Anterior cingulate cortex (tissue), 58 donors: ENCODE data around the gene ETV5.
"Not testable (repeated sequence)": the region's sequence is repeated elsewhere in the genome, so short reads cannot be mapped to it uniquely, and the experiment has no call there.

Source experiments
- DNase-seq, 58 donors: peaks; one replicate each; lab custom pipeline; 2025; lab: John Stamatoyannopoulos, UW

Gene ETV5

DNA sequence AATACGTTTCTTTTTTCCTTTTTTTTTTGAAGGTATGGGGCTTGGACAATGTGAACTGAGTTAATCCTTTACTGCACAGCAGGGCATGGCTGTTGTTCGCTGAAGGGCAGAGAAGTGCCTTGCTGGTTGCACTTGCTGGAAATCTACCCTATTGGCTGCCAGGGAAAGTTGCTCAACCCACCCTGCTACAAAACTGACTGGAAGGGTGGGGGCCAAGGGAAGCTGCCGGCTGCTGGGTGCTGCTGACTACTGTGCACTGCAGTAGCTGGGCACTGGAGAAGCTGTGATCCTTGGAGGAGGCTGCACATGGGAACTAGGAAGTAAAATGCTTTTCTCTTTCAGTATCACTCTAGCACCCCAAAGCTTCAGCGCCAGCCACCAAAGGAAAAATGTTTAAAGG is 70.5 kb downstream of the ETV5 start:
- DNase-seq, result no peak

DNA sequence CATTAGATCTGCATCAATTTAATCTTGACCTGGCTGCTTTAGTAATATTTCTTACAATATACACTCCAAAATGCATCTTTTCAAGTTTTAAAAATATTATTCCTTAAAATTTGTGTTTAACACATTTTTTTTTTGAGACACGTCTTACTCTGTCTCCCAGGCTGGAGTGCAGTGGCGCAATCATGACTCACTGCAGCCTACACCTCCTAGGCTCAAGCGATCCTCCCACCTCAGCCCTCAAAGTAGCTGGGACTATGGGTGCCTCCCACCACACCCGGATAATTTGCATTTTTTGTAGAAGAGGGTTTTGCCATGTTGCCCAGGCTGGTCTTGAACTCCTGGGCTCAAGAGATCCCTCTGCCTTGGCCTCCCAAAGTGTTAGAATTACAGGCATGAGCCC is 73.6 kb downstream of the ETV5 start:
- DNase-seq, result peak in 3 of 58 donors; percentile 19 to 32 (median 23)

- no peak for DNase-seq
These were observed 76.6 kb downstream of the ETV5 start for GRCh38 chr3:186032321-186032720.

DNA sequence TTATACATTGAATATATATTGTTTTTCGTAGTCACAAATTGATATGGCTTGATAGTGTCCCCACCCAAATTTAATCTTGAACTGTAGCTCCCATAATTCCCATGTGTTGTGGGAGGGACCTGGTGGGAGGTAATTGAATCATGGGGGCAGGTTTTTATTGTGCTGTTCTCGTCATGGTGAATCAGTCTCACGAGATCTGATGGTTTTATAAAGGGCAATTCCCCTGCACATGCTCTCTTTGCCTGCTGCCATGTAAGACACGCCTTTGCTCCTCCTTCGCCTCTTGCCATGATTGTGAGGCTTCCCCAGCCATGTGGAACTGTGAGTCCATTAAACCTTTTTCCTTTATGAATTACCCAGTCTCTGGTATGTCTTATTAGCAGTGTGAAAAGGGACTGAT is 82.9 kb downstream of the ETV5 start:
- DNase-seq, result not testable (repeated sequence)

- DNase-seq, result peak in 1 of 58 donors; percentile 16
These were observed 83.7 kb downstream of the ETV5 start for GRCh38 chr3:186025161-186025560.

GRCh38 chr3:186024210-186024609 is 84.7 kb downstream of the ETV5 start:
- peak in 29 of 58 donors; percentile 6 to 81 (median 38) for DNase-seq

GRCh38 chr3:186022931-186023330 is 86.0 kb downstream of the ETV5 start:
- no peak for DNase-seq

DNA sequence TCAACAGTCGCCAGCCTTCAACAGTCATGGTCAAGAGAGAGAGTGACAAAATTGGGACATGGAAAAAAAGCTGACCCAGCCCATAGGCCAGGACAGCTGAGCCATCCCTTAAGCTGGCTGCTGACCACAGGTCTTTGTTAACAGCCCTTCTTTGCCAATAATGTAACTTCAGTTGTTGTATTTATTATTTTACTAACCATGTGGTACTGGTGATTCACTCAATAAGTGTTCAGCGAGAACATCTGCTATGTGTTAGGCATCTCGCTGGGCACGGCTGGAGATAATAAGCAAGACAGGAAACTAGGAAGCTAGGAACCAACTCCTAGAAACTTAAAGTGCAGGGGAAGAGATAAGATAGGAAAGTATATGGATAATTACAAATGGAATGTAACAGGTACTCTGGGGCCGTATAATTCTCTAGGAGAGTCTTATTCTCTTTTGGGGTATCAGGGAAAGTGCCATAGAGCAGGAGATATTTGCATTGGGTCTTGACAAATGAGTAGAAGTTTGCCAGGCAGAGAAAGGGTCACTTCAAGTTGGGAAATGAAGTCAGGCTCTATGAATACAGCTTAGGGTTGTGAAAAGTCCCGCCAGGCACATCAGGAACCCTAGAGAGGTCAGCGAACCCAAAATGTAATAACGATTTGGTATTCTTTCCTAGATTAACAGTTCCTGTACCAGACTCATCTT is 87.1 kb downstream of the ETV5 start:
- DNase-seq, result no peak

DNA sequence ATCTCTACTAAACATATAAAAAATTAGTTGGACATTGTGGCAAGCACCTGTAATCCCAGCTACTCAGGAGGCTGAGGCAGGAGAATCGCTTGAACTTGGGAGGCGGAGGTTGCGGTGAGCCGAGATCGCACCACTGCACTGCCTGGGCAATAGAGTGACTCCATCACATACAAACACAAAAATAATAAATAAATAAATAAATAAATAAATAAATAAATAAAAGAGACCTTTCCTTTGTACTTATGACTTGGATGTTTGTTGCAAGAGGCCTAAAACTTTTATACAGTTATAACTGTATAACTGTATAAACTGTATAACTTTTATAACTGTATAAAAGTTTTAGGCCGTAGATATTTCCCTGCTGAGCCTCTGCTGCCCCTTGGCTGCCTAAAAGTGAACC is 87.6 kb downstream of the ETV5 start:
- DNase-seq, result not testable (repeated sequence)

DNA sequence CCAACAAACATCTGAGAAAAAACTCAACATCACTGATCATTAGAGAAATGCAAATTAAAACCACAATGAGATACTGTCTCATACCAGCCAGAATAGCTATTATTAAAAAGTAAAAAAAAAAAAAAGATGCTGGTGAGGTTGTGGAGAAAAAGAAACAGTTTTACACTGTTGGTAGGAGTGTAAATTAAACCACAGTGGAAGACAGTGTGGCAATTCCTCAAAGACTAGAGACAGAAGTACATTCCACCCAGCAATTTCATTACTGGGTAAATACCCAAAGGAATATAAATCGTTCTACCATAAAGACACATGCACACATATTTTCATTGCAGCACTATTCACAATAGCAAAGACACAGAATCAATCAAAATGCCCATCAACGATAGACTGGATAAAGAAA is 89.6 kb downstream of the ETV5 start:
- not testable (repeated sequence) for DNase-seq

DNA sequence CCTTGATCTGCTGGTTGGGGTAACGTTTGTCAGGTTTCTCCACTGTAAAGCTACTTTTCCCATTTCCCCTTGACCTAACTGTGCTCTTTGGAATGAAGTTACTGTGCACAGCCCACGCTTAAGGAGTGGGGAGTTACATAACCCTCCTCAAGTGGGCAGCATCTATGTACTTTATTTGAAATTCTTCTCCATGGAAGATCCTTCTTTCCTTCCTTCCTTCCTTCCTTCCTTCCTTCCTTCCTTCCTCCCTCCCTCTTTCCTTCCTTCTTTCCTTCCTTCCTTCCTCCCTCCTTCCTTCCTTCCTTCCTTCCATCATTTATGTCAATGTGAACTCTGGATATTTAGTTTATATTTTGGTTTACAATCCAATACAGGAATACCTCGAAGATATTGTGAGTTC is 94.0 kb downstream of the ETV5 start:
- no peak for DNase-seq

DNA sequence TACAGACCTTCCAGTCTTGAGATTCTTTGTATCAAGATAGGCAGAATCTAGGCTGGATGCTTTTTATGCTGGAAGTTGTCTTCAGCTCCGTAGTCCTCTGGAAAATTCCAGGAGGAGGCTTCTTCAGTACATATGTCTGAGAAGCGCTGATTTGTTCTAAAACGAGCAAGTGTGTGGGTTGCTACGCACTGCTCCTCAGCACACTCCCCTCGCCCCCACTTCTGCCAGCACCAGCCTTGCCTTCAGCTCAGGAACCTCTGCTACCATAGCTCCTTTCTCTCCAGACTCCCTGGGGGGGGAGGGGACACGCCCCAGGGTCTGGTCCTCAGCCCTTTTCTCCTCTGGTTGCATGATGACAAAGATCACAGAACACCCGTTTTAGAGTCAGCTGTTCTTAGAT is 95.6 kb downstream of the ETV5 start:
- DNase-seq, result peak in 39 of 58 donors; percentile 5 to 84 (median 29)

GRCh38 chr3:186012137-186012536 is 96.8 kb downstream of the ETV5 start:
- no peak for DNase-seq

DNA sequence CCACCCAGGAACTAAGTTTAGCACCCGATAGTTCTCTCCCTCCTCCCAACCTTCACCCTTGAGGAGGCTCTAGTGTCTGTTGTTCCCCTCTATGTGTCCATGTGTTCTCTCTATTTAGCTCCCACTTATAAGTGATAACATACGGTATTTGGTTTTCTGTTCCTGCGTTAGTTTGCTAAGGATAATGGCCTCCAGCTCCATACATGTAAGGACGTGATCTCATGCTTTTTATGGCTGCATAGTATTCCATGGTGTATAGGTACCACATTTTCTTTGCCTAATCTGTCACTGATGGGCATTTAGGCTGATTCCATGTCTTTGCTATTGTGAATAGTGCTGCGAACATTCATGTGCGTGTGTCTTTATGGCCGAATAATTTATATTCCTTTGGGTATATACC is 104.2 kb downstream of the ETV5 start:
- DNase-seq, result no peak

DNA sequence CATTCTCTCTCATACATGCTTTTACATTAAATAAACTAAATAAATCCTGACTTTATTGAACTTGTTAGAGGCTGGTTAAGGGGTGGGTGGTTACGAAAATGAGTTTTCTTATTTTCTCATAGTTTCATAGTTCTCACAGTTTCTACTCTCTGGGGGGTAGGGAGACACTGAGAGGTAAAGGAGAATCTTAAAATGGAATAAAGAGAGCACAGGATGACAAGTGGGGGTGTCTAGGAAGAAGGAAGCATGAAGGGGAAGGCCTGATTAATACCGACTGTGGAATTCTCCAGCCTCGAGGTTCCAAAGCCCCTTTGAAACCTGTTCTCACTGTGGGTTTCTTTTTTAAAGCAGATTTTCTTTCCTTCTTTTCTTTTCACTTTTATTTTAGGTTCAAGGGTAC is 104.7 kb downstream of the ETV5 start:
- DNase-seq, result no peak

DNA sequence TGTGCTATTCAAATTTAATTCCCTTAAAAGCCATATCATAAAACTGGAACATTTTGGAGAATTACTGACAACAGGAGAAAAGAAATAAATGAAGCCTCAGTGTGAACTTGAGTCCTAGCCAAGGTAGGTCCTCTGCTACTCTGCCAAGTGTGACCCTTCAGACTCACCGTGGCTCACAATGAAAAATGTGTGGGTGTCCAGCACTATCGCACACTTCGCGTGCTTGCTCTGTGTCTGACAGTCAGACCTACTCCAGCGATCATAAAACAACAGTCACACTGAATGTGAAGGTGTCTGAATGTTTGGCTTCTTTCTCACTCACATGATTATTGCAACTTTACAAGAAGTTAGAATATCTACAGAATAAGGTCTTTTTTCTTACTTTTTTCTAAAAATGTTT is 105.3 kb downstream of the ETV5 start:
- DNase-seq, result no peak

- no peak for DNase-seq
These were observed 105.9 kb downstream of the ETV5 start for GRCh38 chr3:186002884-186003472.

GRCh38 chr3:186001842-186002241 is 107.0 kb downstream of the ETV5 start:
- DNase-seq, result no peak

DNA sequence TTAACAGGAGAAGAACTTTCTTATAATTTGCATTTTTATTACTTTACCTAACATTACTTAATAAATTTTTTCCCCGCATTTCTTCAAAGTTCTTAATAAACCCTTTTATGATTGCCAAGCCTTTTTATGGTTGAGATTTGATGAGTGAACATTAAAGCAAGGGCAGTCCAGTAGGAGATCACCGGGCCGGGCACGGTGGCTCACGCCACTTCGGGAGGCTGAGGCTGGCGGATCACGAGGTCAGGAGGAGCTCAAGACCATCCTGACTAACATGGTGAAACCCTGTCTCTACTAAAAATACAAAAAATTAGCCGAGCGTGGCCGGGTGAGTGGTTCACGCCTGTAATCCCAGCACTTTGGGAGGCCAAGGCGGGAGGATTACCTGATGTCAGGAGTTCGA is 109.7 kb downstream of the ETV5 start:
- no peak for DNase-seq

GRCh38 chr3:185998136-185998535 is 110.8 kb downstream of the ETV5 start:
- DNase-seq, result no peak

- no peak for DNase-seq
These were observed 111.8 kb downstream of the ETV5 start for GRCh38 chr3:185997130-185997529.
